ENCODE results near the gene COX4I2. TPM values are rescaled to one million over a fixed set of nuclear protein-coding genes. Genes with fewer than 3 reads are reported as not detected.

Gene COX4I2
- polyA plus RNA-seq, 1 donor from 2014 or later = not detected

DNA sequence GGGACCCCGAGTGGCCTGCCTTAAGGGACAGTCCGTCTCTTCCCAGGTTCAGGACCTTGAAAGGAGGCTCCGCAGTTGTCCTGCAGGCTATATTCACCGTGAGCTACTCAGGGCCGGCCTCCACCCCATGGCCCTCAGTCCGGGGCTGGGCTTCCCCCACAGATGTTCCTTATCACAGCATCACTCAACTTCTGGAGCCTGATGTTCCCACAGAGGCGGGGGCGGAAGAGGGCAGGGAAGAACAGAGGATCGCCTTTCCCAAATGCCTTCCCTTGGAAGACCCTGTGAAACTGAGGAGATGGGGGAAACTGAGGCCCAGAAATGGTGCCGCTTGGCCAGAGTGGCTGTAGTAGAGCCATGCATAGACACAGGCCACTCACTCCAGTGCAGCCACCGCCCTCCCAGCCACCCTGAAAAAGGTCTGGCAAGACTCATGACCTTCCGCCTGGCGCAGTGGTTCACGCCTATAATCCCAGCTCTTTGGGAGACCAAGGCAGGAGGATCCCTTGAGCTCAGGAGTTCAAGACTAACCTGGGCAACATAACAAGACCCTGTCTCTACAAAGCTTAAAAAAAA lies 4.3 kb upstream of the COX4I2 start:
- Histone ChIP-seq H3K9ac (ENCODE audit: low read length) (no peak overlapping the region), H3K9me3 (ENCODE audit: low read length) (no peaks in the 10 kb centered on the region), H3K4me2 (ENCODE audit: low read length) (no peak overlapping the region), H3K27me3 (ENCODE audit: insufficient read depth, low read depth, low read length) (no peaks in the 10 kb centered on the region), H3K79me2 (replicated peaks; ENCODE audit: insufficient read depth, low read length) (no peaks in the 10 kb centered on the region), H3F3A (ENCODE audit: insufficient read depth, low read length, poor library complexity, severe bottlenecking) (no peaks in the 10 kb centered on the region), H3K9me2 (ENCODE audit: insufficient read depth, low read length) (no peaks in the 10 kb centered on the region), H3K4me3 (ENCODE audit: low read length) (no peak overlapping the region), H3K36me3 (ENCODE audit: insufficient read depth, low read length) (no peaks in the 10 kb centered on the region), H3K27ac (ENCODE audit: low read length) (no peak overlapping the region), H4K20me1 (ENCODE audit: insufficient read depth) (no peaks in the 10 kb centered on the region), H2AFZ (ENCODE audit: low read depth, low read length) (no peak overlapping the region)
- no peak for TF ChIP-seq TAF1 (IDR thresholded peaks at IDR 0.05; ENCODE audit: low read depth)
- TF ChIP-seq RAD21 (conservative IDR thresholded peaks at IDR 0.05) = no peak
- TF ChIP-seq, protein P1, sequence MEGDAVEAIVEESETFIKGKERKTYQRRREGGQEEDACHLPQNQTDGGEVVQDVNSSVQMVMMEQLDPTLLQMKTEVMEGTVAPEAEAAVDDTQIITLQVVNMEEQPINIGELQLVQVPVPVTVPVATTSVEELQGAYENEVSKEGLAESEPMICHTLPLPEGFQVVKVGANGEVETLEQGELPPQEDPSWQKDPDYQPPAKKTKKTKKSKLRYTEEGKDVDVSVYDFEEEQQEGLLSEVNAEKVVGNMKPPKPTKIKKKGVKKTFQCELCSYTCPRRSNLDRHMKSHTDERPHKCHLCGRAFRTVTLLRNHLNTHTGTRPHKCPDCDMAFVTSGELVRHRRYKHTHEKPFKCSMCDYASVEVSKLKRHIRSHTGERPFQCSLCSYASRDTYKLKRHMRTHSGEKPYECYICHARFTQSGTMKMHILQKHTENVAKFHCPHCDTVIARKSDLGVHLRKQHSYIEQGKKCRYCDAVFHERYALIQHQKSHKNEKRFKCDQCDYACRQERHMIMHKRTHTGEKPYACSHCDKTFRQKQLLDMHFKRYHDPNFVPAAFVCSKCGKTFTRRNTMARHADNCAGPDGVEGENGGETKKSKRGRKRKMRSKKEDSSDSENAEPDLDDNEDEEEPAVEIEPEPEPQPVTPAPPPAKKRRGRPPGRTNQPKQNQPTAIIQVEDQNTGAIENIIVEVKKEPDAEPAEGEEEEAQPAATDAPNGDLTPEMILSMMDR (IDR thresholded peaks at IDR 0.05; ENCODE audit: poor library complexity, severe bottlenecking) = no peak
- TF ChIP-seq EP300 (conservative IDR thresholded peaks at IDR 0.05; ENCODE audit: poor library complexity, severe bottlenecking) = no peak
- no peak for TF ChIP-seq POLR2AphosphoS5 (IDR thresholded peaks at IDR 0.05)
- TF ChIP-seq EZH2 (IDR thresholded peaks at IDR 0.05; ENCODE audit: borderline replicate concordance, insufficient read depth, low read length, poor library complexity, severe bottlenecking) = no peak
- TF ChIP-seq MXI1 (conservative IDR thresholded peaks at IDR 0.05; ENCODE audit: poor library complexity, severe bottlenecking) = no peak
- no peak for TF ChIP-seq SMC3 (conservative IDR thresholded peaks at IDR 0.05; ENCODE audit: poor library complexity)

- TF ChIP-seq TAF1 (IDR thresholded peaks at IDR 0.05; ENCODE audit: low read depth) (no peak), EP300 (conservative IDR thresholded peaks at IDR 0.05; ENCODE audit: poor library complexity, severe bottlenecking) (no peak), SMC3 (conservative IDR thresholded peaks at IDR 0.05; ENCODE audit: poor library complexity) (no peak), RAD21 (conservative IDR thresholded peaks at IDR 0.05) (no peak)
- Histone ChIP-seq H3K9ac (ENCODE audit: low read length) (no peak overlapping the region), H4K20me1 (ENCODE audit: insufficient read depth) (no peaks in the 10 kb centered on the region), H3K27me3 (ENCODE audit: insufficient read depth, low read depth, low read length) (no peaks in the 10 kb centered on the region), H3K9me3 (ENCODE audit: low read length) (no peaks in the 10 kb centered on the region), H3F3A (ENCODE audit: insufficient read depth, low read length, poor library complexity, severe bottlenecking) (no peaks in the 10 kb centered on the region), H2AFZ (ENCODE audit: low read depth, low read length) (no peak overlapping the region), H3K9me2 (ENCODE audit: insufficient read depth, low read length) (no peaks in the 10 kb centered on the region), H3K79me2 (replicated peaks; ENCODE audit: insufficient read depth, low read length) (no peaks in the 10 kb centered on the region), H3K4me2 (ENCODE audit: low read length) (no peak overlapping the region), H3K36me3 (ENCODE audit: insufficient read depth, low read length) (no peaks in the 10 kb centered on the region), H3K4me3 (ENCODE audit: low read length) (no peak overlapping the region), H3K27ac (ENCODE audit: low read length) (no peak overlapping the region)
Observed at GRCh38 chr20:31638317-31638716, 605 bp downstream of the COX4I2 start.

DNA sequence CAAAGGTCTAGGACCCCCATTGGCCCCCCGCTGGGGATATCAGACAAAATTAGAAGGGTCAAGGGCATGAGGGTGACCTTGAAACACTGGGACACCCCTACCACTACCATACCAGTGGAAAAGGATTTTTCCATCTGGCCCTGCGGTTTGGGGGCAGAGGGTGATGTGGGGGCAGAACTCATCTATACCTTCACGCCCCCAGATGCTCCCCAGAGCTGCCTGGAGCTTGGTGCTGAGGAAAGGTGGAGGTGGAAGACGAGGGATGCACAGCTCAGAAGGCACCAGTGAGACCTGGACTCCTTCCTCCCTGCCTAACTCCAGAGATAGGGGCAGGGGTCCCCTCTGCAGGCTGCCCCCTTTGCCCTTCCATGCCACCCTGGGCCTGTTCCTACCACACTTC lies 1.1 kb downstream of the COX4I2 start:
- H3K79me2 ChIP-seq (replicated peaks; ENCODE audit: insufficient read depth, low read length) = no peaks in the 10 kb centered on the region
- H3K27ac ChIP-seq (ENCODE audit: low read length) = no peak overlapping the region
- H3K36me3 ChIP-seq (ENCODE audit: insufficient read depth, low read length) = no peaks in the 10 kb centered on the region
- no peak for TF ChIP-seq EP300 (conservative IDR thresholded peaks at IDR 0.05; ENCODE audit: poor library complexity, severe bottlenecking)
- TF ChIP-seq POLR2AphosphoS5 (IDR thresholded peaks at IDR 0.05) = no peak
- TF ChIP-seq, protein P1 (IDR thresholded peaks at IDR 0.05; ENCODE audit: poor library complexity, severe bottlenecking) = no peak
- no peak for TF ChIP-seq MXI1 (conservative IDR thresholded peaks at IDR 0.05; ENCODE audit: poor library complexity, severe bottlenecking)
- TF ChIP-seq REST (IDR thresholded peaks at IDR 0.05; ENCODE audit: borderline replicate concordance) = no peak
- no peak for TF ChIP-seq RAD21 (conservative IDR thresholded peaks at IDR 0.05)
- TF ChIP-seq SMC3 (conservative IDR thresholded peaks at IDR 0.05; ENCODE audit: poor library complexity) = no peak
- TF ChIP-seq EZH2 (IDR thresholded peaks at IDR 0.05; ENCODE audit: borderline replicate concordance, insufficient read depth, low read length, poor library complexity, severe bottlenecking) = no peak
- no peak for TF ChIP-seq TAF1 (IDR thresholded peaks at IDR 0.05; ENCODE audit: low read depth)
- H3K27me3 ChIP-seq (ENCODE audit: insufficient read depth, low read depth, low read length) = no peaks in the 10 kb centered on the region
- no peak overlapping the region for H3K9ac ChIP-seq (ENCODE audit: low read length)
- no peaks in the 10 kb centered on the region for H4K20me1 ChIP-seq (ENCODE audit: insufficient read depth)
- H3K4me3 ChIP-seq (ENCODE audit: low read length) = no peak overlapping the region
- H3K9me2 ChIP-seq (ENCODE audit: insufficient read depth, low read length) = no peaks in the 10 kb centered on the region
- H2AFZ ChIP-seq (ENCODE audit: low read depth, low read length) = no peak overlapping the region
- no peaks in the 10 kb centered on the region for H3K9me3 ChIP-seq (ENCODE audit: low read length)
- H3K4me2 ChIP-seq (ENCODE audit: low read length) = no peak overlapping the region
- H3F3A ChIP-seq (ENCODE audit: insufficient read depth, low read length, poor library complexity, severe bottlenecking) = no peaks in the 10 kb centered on the region

Measured in neural cell (in vitro differentiated cells).